Measurements from ENCODE around the gene SLC31A2.
"Not testable (repeated sequence)": the region's sequence is repeated elsewhere in the genome, so short reads cannot be mapped to it uniquely, and the experiment has no call there.

The SLC31A2 gene

GRCh38 chr9:113150670-113151611 is at the start of gene SLC31A2:
TSS of gene SLC31A2 (plus strand) at chr9:113151007. CDS start at chr9:113151075, 68 bp downstream.
- peak; percentile 87 to 88 for DNase-seq (ENCODE audit: low read depth in 2 of 2)

- not testable (repeated sequence) for DNase-seq (ENCODE audit: low read depth in 2 of 2)
Observed at GRCh38 chr9:113105345-113105744, 45.5 kb upstream of the SLC31A2 start.

GRCh38 chr9:113111065-113111951 is 39.5 kb upstream of the SLC31A2 start:
- DNase-seq (ENCODE audit: low read depth in 2 of 2) = not testable (repeated sequence)

GRCh38 chr9:113112706-113113510 is 37.9 kb upstream of the SLC31A2 start:
- DNase-seq (ENCODE audit: low read depth in 2 of 2) = not testable (repeated sequence)

GRCh38 chr9:113118829-113119228 is 32.0 kb upstream of the SLC31A2 start:
- DNase-seq (ENCODE audit: low read depth in 2 of 2) = not testable (repeated sequence)

GRCh38 chr9:113125386-113126035 is 25.3 kb upstream of the SLC31A2 start:
- DNase-seq (ENCODE audit: low read depth in 2 of 2) = no peak

- DNase-seq (ENCODE audit: low read depth in 2 of 2) = no peak
Observed at GRCh38 chr9:113129466-113129865, 21.3 kb upstream of the SLC31A2 start.

- DNase-seq (ENCODE audit: low read depth in 2 of 2) = no peak
Observed at GRCh38 chr9:113129884-113130283, 20.9 kb upstream of the SLC31A2 start.

GRCh38 chr9:113131689-113132151 is 19.1 kb upstream of the SLC31A2 start:
- DNase-seq (ENCODE audit: low read depth in 2 of 2) = no peak

- no peak for DNase-seq (ENCODE audit: low read depth in 2 of 2)
Observed at GRCh38 chr9:113137196-113138168, 13.3 kb upstream of the SLC31A2 start.

GRCh38 chr9:113138760-113139159 is 12.0 kb upstream of the SLC31A2 start:
- no peak for DNase-seq (ENCODE audit: low read depth in 2 of 2)

- DNase-seq (ENCODE audit: low read depth in 2 of 2) = no peak
Observed at GRCh38 chr9:113139225-113139829, 11.5 kb upstream of the SLC31A2 start.

GRCh38 chr9:113139953-113140352 is 10.9 kb upstream of the SLC31A2 start:
- no peak for DNase-seq (ENCODE audit: low read depth in 2 of 2)

- DNase-seq (ENCODE audit: low read depth in 2 of 2) = not testable (repeated sequence)
Observed at GRCh38 chr9:113140896-113141295, 9.9 kb upstream of the SLC31A2 start.

GRCh38 chr9:113143432-113144227 is 7.2 kb upstream of the SLC31A2 start:
- no peak for DNase-seq (ENCODE audit: low read depth in 2 of 2)

GRCh38 chr9:113148372-113148705 is 2.5 kb upstream of the SLC31A2 start:
- no peak for DNase-seq (ENCODE audit: low read depth in 2 of 2)

- DNase-seq (ENCODE audit: low read depth in 2 of 2) = no peak
Observed at GRCh38 chr9:113148781-113149510, 1.9 kb upstream of the SLC31A2 start.

- not testable (repeated sequence) for DNase-seq (ENCODE audit: low read depth in 2 of 2)
Observed at GRCh38 chr9:113149561-113149960, 1.2 kb upstream of the SLC31A2 start.
